Sigmoid colon (tissue), 7 donors: ENCODE data around the gene GALNT14. TPM values are rescaled to one million over a fixed set of nuclear protein-coding genes. Genes with fewer than 3 reads are reported as not detected.

ENCODE experiments used
- DNase-seq: peaks from one replicate; pipeline ENCODE4 v3.0.0-alpha.2; 2019
- H3K27ac ChIP-seq, 4 donors: fragments of 200-600 bp; sonication (generic); one replicate each; pipeline ENCODE4 v1.5.1; 2016 to 2019; ENCODE audit warnings: mild to moderate bottlenecking in 1 of 4
- H3K27me3 ChIP-seq, 3 donors: fragments of 200-600 bp; sonication (generic); one replicate each; pipeline ENCODE4 v1.5.1; 2019; ENCODE audit warnings: mild to moderate bottlenecking in 1 of 3
- H3K36me3 ChIP-seq, 4 donors: fragments of 200-600 bp; sonication (generic); one replicate each; pipeline ENCODE4 v1.5.1; 2016 to 2019
- H3K4me1 ChIP-seq, 4 donors: fragments of 200-600 bp; sonication (generic); one replicate each; pipeline ENCODE4 v1.5.1; 2017 to 2019
- H3K4me3 ChIP-seq, 4 donors: fragments of 200-600 bp; sonication (generic); one replicate each; pipeline ENCODE4 v1.5.1; 2017 to 2019; ENCODE audit warnings: mild to moderate bottlenecking in 2 of 4, moderate library complexity in 1 of 4
- H3K9me3 ChIP-seq, 4 donors: fragments of 200-600 bp in 3 of 4; sonication (generic) in 3 of 4; one replicate each; pipeline versions ENCODE4 v1.5.1 to v1.6.1; 2013 to 2019
- CTCF ChIP-seq, 4 experiments: fragments of 450-650 bp in 3 of 4; fragments of 200-600 bp in 1 of 4; IDR thresholded peaks; one replicate each; pipeline ENCODE4 v1.5.1; 2016 to 2019; ENCODE audit warnings: antibody characterized with exemption in 4 of 4, mild to moderate bottlenecking in 3 of 4, moderate library complexity in 2 of 4
- EP300 ChIP-seq, 4 donors: sonication (generic); formaldehyde crosslinking; IDR thresholded peaks; one replicate each; pipeline ENCODE4 v1.6.1; 2017; ENCODE audit warnings: antibody characterized with exemption in 4 of 4
- POLR2A ChIP-seq, 2 donors: fragments of 450-650 bp; IDR thresholded peaks; one replicate each; pipeline ENCODE4 v1.6.1; 2016; ENCODE audit warnings: antibody characterized with exemption in 2 of 2, mild to moderate bottlenecking in 2 of 2, moderate library complexity in 2 of 2
- POLR2AphosphoS5 ChIP-seq, 4 donors: sonication (generic); formaldehyde crosslinking; IDR thresholded peaks; one replicate each; pipeline ENCODE4 v1.6.1; 2017; ENCODE audit warnings: antibody characterized with exemption in 4 of 4
- WGBS, 2 donors: extraction: QIAGEN DNeasy Blood & Tissue Kit; methylation state at CpG; one replicate each; pipeline ENCODE4 v1.1.7; 2013; 5-methylcytosine and 5-hydroxymethylcytosine counted together
- intact Hi-C: fragments of 100-400 bp; cut with DNase I; formaldehyde crosslinking; loops from one replicate; pipeline ENCODE4 v1.15.1; 2023
- polyA plus RNA-seq, 3 donors: library from polyadenylated mRNA; stranded (reverse); fragments of 200-250 nt; gene quantifications; one replicate each; pipeline ENCODE4 v1.2.3, GENCODE V29; 2013
- total RNA-seq, 4 donors: library from RNA; depleted of rRNA; stranded (reverse); fragments of >200 nt; gene quantifications; one replicate each; pipeline ENCODE4 v1.1.0, GENCODE V29; 2016
- donor health status: healthy with polysubstance abuse.
- donor health status: Bipolar disorder and iron deficiency.
- donor health status: healthy.

Gene GALNT14
- total and polyA plus RNA-seq, 7 donors: 1.2 to 2.3 (median 1.2) TPM; not detected in 4

GRCh38 chr2:31141443-31142085 lies 3.3 kb upstream of the GALNT14 start:
- no peak for TF ChIP-seq POLR2AphosphoS5 (IDR thresholded peaks at IDR 0.05)
- no peak for TF ChIP-seq POLR2A (IDR thresholded peaks at IDR 0.05)
- no peak for TF ChIP-seq EP300 (IDR thresholded peaks at IDR 0.05)
- no peak for TF ChIP-seq CTCF (IDR thresholded peaks at IDR 0.05)
- Histone ChIP-seq H3K9me3 (no peaks in the 10 kb centered on the region), H3K4me1 (peaks cover 0 to 24% (median 20%) of the 10 kb centered on the region in 4 donors), H3K36me3 (no peaks in the 10 kb centered on the region), H3K27ac (no peak overlapping the region), H3K4me3 (no peak overlapping the region), H3K27me3 (peaks cover 10 to 22% (median 15%) of the 10 kb centered on the region in 3 donors)
- DNase-seq: no peak
- intact Hi-C loops: no loop called here
- 88% methylated on average over 15 of the region's 15 CpGs for WGBS, 2 donors

- TF ChIP-seq CTCF (IDR thresholded peaks at IDR 0.05): no peak
- no peak for TF ChIP-seq POLR2A (IDR thresholded peaks at IDR 0.05)
- no peak for TF ChIP-seq EP300 (IDR thresholded peaks at IDR 0.05)
- TF ChIP-seq POLR2AphosphoS5 (IDR thresholded peaks at IDR 0.05): no peak
- 92 to 93% methylated on average over 8 of the region's 8 CpGs for WGBS, 2 donors
- peaks cover 11 to 34% (median 26%) of the 10 kb centered on the region in 3 donors for H3K27me3 ChIP-seq
- no peak overlapping the region for H3K27ac ChIP-seq
- intact Hi-C loops: no loop called here
- H3K4me1 ChIP-seq: peaks cover 0 to 24% (median 20%) of the 10 kb centered on the region in 4 donors
- no peak for DNase-seq
- no peaks in the 10 kb centered on the region for H3K36me3 ChIP-seq
- no peaks in the 10 kb centered on the region for H3K9me3 ChIP-seq
- no peak overlapping the region for H3K4me3 ChIP-seq
Observed at GRCh38 chr2:31140151-31140550, 1.9 kb upstream of the GALNT14 start.

- Histone ChIP-seq H3K9me3 (no peaks in the 10 kb centered on the region), H3K4me1 (peaks cover 0 to 24% (median 20%) of the 10 kb centered on the region in 4 donors), H3K36me3 (no peaks in the 10 kb centered on the region), H3K4me3 (no peak overlapping the region), H3K27me3 (peaks cover 11 to 39% (median 30%) of the 10 kb centered on the region in 3 donors), H3K27ac (no peak overlapping the region)
- no peak for DNase-seq
- no peak for TF ChIP-seq CTCF (IDR thresholded peaks at IDR 0.05)
- TF ChIP-seq POLR2AphosphoS5 (IDR thresholded peaks at IDR 0.05): no peak
- TF ChIP-seq POLR2A (IDR thresholded peaks at IDR 0.05): no peak
- no peak for TF ChIP-seq EP300 (IDR thresholded peaks at IDR 0.05)
- intact Hi-C loops: no loop called here
- WGBS, 2 donors: 94 to 95% methylated on average over 4 of the region's 4 CpGs
Observed at GRCh38 chr2:31139671-31140070, 1.4 kb upstream of the GALNT14 start.

GRCh38 chr2:31137211-31138036 lies 816 bp downstream of the GALNT14 start:
- DNase-seq: no peak
- peak overlapping the region; percentile 30 to 58 (median 50) for H3K4me3 ChIP-seq
- intact Hi-C loops: no loop called here
- WGBS, 2 donors: 1 to 2% methylated on average over 72 of the region's 72 CpGs
- H3K27me3 ChIP-seq: peaks cover 11 to 57% (median 37%) of the 10 kb centered on the region in 3 donors
- peaks cover 0 to 24% (median 20%) of the 10 kb centered on the region in 4 donors for H3K4me1 ChIP-seq
- TF ChIP-seq EP300 (IDR thresholded peaks at IDR 0.05) (no peak), POLR2A (IDR thresholded peaks at IDR 0.05) (no peak), POLR2AphosphoS5 (IDR thresholded peaks at IDR 0.05) (no peak), CTCF (IDR thresholded peaks at IDR 0.05) (no peak)
- peak overlapping the region in 1 of 4 donors; percentile 25 for H3K27ac ChIP-seq
- H3K9me3 ChIP-seq: no peaks in the 10 kb centered on the region
- no peaks in the 10 kb centered on the region for H3K36me3 ChIP-seq
